Renal cortex interstitium (tissue), 11 donors: ENCODE results near the gene MPRIP. TPM values are rescaled to one million over a fixed set of nuclear protein-coding genes. Genes with fewer than 3 reads are reported as not detected.

Source experiments
- DNase-seq, 11 donors: peaks; one replicate each; pipeline ENCODE4 v3.0.0-alpha.2; 2013; ENCODE audit warnings: low read depth in 9 of 11, low spot score in 4 of 11; ENCODE audit errors: extremely low read depth in 1 of 11
- polyA plus RNA-seq, 3 donors: library from polyadenylated mRNA; unstranded; fragments of 120-200 nt; gene quantifications; one replicate each; pipeline ENCODE4 v1.2.1, GENCODE V29; 2013; ENCODE audit not compliant: insufficient read length in 3 of 3

MPRIP gene
- polyA plus RNA-seq, 3 donors: 150 to 177 (median 174) TPM

DNA sequence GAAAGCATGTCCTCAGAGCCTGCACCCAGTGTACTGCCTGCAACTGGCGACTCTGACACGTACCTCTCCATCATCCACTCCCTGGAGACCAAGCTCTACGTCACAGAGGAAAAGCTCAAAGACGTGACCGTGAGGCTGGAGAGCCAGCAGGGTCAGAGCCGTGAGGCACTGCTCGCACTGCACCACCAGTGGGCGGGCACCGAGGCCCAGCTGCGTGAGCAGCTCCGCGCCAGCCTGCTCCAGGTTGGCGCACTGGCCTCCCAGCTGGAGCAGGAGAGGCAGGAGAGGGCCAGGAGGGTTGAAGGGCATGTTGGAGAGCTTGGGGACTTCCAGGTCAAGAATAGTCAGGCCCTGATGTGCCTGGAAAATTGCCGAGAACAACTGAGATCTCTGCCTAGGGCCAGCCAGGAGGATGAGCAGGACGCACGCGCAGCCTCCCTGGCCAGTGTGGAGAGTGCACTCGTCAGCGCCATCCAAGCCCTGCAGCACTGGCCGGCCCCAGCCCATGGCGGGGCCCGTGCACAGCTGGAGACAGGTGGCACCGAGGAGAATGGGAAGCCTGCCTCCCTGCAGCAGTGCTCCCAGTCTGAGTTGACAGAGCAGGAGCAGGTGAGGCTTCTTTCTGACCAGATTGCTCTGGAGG, 123.5 kb downstream of the MPRIP start:
- no peak for DNase-seq

DNA sequence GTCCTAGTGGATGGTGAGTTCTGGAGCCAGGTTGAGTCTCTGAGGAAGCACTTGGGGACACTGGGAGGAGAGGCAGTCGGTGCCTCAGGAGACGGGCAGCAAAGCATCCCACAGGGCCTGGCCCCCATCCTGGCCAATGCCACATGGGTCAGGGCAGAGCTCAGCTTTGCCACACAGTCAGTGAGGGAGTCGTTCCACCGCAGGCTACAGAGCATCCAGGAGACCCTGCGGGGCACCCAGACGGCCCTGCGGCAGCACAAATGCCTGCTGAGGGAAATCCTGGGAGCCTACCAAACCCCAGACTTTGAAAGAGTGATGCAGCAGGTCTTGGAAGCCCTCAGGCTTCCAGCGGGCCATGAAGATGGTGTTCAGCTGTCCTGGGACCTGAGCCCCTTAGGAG, 124.2 kb downstream of the MPRIP start:
- DNase-seq: no peak

DNA sequence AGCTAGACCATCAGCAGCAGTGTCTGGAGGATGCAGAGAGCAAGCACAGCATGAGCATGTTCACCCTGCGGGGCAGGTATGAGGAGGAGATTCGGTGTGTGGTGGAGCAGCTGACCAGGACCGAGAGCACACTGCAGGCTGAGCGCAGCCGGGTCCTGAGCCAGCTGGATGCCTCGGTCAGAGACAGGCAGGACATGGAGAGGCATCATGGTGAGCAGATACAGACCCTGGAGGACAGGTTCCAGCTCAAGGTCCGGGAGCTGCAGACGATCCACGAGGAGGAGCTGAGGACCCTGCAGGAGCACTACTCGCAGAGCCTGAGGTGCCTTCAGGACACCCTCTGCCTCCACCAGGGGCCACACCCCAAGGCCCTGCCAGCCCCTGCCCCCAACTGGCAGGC, 125.1 kb downstream of the MPRIP start:
- no peak for DNase-seq

DNA sequence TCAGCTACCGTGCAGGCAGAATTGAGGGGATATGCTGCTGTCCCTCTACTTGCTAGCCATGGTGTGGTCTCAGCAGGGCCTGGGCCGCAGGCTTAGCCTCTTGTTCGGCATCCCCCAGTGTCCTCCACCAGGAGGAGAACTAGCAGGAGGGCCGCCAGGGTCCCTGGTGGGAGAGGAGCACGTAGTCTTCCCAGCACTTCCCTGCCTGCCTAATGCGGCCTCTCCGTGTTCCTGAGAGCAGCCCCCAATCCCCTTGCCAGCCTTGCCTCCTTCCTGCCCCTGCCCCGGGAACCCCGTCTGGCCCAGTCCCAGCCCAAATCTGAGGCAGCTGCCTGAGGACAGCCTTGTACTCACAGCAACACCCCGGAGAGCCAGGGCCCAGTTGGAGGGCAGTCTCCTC, 125.7 kb downstream of the MPRIP start:
- no peak for DNase-seq

DNA sequence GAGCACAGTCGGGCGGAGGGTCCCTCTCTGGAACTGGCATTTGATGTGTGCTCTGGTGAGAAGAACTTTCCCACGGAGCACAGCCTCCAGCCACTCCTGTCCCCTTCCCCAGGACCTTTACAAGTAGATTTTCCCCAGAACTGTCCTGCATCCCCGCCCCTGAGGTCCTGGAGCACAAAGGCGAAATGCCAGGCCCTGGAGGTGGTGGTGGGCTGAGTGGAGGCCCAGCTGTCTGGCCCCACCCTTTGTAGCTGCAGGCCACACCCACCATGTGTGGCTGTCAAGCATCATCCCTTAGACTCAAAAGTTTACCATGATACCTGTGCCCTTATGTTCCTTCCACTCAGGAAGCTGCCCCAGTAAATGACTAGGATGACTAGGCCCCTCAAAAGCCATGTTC, 126.1 kb downstream of the MPRIP start:
- no peak for DNase-seq

DNA sequence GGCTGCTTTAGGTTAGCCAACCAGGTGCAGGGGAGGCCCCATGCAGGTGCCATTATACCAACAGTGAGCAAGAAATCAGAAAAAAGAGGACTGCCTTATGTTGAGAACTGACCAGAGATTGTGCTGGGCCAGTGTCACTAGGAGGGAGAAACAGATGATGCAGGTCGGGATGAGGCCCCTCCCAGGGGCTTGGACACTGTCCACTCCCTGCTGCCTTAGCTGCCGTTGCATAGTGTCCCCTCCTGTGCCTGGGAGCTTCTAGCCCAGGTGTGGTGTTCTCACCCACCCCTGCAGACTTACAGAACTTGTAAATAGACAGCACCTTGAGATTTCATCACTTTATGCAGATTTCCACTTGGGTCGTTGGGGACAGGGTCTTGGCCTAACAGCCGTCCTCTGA, 127.1 kb downstream of the MPRIP start:
- DNase-seq: no peak

DNA sequence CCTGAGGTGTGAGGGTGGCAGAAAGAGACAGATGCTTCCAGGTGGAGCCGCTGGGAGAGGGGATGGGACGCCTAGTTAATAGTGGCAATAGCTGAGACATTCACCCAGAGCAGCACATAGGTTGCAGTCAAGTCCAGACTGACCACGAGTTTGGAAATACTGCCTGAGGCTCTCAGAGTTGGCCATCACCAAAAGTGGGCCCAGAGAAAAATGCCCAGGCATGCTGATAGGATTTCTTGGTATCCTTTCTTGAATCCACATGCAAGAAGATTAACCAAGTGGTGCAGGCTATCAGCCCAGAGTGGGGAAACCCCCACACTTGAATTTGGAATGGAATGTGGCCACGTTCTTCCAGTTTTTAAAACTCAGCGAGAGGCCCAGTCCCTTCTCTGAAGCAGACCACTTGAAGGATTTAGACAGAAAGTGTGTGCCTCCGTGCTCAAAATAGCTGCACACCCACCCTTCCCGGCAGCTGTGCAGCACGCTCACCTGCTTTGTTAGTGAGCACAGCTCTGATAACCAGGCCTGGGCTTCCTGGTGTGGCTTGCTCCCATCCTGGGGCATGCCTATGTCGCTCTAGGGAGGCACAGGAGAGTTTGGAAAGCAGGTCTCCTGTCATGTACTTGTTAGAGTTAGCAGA, 128.2 kb downstream of the MPRIP start:
- DNase-seq: no peak

DNA sequence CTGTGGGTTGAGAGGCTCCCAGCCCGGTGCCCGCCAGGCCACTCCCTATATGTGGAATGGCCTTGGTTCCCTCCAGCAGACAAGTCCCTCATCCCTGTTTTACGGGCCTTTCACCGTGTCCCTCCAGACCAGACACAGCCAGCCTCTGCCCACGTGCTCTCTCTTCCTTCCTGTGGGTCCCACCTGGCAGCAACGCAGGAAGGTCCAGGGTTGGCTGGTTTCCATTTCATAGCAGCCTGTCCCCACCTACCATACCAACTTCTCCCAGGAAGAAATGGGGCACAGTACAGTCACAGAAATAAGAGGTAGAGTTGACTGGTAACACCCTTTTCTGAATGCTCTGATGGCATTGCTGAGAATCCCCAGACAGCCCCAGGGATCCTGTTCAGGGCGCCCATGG, 128.9 kb downstream of the MPRIP start:
- DNase-seq: no peak

DNA sequence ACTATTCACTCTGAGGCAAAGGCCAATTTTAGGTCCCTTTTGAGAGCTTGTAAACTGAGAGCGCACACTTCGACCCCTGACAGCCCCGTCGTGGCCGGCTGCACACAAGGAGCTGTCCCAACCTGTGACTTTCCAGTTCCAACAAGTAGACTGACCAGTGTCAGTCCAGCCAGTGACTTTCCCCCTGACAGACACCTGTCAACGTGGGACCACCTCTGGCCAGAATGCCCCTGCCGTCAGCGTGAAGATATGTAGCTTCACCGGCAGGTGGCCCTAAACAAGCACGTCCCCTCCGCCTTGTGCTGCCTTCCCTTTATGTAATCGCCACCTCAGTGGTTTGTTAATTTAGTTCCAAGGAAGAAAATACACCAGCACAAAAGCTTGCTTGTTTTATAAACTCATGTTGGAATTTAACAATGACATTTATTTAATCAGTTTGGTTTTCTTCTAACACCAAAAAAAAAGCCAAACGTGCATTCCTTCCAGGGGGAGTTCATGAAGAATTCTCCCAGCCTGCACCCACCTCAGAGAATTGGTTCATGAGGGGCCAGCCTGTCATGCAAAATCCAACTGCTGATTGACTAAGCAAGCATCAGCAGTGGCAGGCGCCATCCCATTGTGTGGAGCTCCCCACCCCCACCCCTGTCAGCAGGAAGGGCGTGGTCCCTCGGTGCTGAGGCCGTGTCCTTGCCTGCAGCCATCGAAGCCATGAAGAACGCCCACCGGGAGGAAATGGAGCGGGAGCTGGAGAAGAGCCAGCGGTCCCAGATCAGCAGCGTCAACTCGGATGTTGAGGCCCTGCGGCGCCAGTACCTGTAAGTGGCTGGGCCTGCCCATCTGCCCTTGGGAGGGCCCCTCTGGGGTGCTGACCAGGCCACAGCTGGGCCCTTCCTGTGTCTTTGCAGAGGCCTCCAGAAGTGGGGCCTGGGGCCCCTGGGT, 130.0 kb downstream of the MPRIP start:
- no peak for DNase-seq

- DNase-seq: no peak
Observed at GRCh38 chr17:17172990-17173389, 130.7 kb downstream of the MPRIP start.

- no peak for DNase-seq
Observed at GRCh38 chr17:17173921-17174320, 131.7 kb downstream of the MPRIP start.

GRCh38 chr17:17175340-17175739, 133.1 kb downstream of the MPRIP start:
- no peak for DNase-seq

- no peak for DNase-seq
Observed at GRCh38 chr17:17175917-17176316, 133.7 kb downstream of the MPRIP start.

DNA sequence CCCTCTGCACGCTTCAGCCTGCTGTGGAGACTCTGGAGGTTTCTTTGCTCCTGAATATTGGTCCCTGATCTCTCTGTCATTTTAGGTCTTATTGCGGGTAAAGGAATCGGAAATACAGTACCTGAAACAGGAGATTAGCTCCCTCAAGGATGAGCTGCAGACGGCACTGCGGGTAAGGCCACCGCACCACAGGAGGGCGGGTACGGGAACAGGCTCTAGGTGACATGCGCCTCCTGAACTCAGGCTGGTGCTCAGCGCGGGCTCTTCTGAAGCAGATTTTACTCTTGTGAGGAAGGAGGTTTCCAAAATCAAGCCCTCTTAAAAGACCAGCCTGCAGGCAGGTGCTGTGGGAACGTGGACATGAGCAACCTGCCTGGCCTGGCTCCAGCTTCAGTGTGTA, 134.1 kb downstream of the MPRIP start:
- DNase-seq: no peak

GRCh38 chr17:17177176-17177575, 134.9 kb downstream of the MPRIP start:
- no peak for DNase-seq

- no peak for DNase-seq
Observed at GRCh38 chr17:17179371-17179827, 137.1 kb downstream of the MPRIP start.

DNA sequence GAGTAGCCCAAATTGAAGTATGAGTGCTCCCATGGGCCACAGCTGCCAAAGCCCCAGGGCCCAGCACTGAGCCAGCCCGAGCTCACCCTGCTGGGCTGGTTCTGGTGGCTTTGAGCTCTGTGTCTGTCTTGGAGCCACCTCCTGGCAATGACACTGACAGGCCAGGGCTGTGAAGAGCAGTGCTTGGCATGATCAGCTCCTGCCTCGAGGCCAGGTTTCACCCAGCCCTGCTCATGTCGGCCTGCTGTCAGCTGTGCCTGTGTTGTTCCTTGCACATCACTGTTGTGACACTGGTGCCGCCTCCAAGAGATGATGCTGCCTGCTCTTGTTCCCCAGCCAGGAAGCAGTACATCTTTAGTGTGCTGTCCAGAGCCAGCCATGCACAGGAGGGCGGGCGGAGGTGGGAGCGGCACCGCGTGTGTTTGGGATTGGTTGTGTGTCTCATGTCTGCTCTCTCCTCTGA, 137.9 kb downstream of the MPRIP start:
- no peak for DNase-seq

DNA sequence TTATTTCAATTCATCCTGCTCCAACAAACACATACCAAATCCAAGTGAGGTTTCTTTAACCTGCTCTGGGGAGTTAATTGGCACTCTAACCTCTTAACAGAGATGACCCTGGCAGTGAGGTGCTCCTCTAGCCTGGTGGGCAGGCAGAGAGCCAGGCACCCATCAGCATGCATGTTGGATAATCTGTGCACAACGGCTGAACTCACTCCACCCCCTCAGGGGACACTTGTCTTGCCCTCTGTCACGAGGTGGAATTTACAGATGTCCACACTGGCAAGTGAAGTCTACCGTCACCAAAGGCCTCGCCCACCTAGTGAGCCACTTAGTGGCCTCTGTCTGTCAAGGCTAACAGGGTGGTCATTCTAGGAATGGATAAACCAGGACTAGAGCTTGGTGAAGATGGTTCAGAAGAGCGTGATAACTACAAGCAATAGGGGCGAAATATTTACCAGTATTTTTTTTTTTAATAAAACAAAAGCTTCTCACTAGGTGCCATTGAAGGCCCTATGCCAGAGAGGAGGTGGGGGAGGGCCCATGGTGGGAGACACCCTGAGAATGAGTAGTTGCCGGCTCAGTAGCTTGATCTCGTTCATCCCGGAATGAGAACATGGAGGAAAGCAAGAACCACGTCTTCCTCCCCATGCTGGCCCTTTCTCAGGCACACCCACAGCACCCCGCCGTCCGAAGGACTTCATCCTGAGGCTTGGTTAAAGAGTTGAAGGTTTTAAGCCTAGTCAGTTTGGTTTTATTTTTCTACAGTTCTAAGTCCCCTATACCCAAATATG, 138.7 kb downstream of the MPRIP start:
- no peak for DNase-seq
